GM12875 (cell line): ENCODE results near the gene CHST9.

Experiments
- H3K4me3 ChIP-seq: one replicate; pipeline ENCODE4 v1.5.1; 2011; ENCODE audit warnings: low read depth, low read length, control low read depth
- TF ChIP-seq, protein P1 (sequence below): IDR thresholded peaks from 2 replicates; pipeline ENCODE4 v1.5.1; 2011; ENCODE audit warnings: low read depth, mild to moderate bottlenecking, control low read depth, inconsistent platforms, low read length, moderate library complexity, borderline replicate concordance; ENCODE audit not compliant: insufficient read depth

CHST9 gene

DNA sequence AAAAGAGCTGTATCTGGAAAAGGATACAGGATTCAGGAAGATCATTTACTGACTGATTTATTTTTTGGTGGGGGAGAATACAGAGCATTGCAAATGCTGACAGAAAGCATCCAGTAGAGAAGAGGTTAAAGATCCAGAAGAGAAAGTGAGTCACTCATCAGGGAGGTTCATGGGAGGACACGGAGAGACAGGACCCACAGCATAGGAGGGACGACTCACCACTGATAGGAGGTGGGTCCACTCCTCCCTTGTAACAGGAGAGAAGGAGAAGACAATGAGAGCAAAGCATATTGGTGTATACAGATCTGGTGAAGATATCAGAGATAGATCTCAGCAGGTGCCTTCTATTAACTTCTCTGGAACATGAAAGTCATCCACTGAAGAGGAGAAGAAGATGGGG is 177.2 kb downstream of the CHST9 start:
- TF ChIP-seq, protein P1, sequence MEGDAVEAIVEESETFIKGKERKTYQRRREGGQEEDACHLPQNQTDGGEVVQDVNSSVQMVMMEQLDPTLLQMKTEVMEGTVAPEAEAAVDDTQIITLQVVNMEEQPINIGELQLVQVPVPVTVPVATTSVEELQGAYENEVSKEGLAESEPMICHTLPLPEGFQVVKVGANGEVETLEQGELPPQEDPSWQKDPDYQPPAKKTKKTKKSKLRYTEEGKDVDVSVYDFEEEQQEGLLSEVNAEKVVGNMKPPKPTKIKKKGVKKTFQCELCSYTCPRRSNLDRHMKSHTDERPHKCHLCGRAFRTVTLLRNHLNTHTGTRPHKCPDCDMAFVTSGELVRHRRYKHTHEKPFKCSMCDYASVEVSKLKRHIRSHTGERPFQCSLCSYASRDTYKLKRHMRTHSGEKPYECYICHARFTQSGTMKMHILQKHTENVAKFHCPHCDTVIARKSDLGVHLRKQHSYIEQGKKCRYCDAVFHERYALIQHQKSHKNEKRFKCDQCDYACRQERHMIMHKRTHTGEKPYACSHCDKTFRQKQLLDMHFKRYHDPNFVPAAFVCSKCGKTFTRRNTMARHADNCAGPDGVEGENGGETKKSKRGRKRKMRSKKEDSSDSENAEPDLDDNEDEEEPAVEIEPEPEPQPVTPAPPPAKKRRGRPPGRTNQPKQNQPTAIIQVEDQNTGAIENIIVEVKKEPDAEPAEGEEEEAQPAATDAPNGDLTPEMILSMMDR = no peak
- no peak overlapping the region for H3K4me3 ChIP-seq

DNA sequence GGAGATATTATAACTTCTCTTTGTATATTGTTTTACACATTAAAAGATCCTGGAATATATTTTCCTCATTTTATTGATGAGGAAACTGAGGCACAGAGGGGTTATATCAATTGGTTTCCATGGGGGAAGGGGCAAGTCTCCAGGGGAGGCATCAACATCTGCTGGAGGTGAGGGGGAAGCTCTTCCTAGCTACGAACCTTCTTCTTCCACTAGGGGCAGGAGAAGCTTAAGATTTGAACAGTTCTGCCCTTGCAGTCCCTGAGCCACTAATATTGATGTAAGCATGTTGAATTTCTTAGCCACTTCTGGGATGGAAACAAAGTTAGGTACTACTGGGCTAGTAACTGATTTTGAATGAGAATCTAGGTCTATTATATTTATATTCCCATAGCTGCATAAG is 179.5 kb downstream of the CHST9 start:
- H3K4me3 ChIP-seq = no peak overlapping the region
- TF ChIP-seq, protein P1 = peak; percentile 62

DNA sequence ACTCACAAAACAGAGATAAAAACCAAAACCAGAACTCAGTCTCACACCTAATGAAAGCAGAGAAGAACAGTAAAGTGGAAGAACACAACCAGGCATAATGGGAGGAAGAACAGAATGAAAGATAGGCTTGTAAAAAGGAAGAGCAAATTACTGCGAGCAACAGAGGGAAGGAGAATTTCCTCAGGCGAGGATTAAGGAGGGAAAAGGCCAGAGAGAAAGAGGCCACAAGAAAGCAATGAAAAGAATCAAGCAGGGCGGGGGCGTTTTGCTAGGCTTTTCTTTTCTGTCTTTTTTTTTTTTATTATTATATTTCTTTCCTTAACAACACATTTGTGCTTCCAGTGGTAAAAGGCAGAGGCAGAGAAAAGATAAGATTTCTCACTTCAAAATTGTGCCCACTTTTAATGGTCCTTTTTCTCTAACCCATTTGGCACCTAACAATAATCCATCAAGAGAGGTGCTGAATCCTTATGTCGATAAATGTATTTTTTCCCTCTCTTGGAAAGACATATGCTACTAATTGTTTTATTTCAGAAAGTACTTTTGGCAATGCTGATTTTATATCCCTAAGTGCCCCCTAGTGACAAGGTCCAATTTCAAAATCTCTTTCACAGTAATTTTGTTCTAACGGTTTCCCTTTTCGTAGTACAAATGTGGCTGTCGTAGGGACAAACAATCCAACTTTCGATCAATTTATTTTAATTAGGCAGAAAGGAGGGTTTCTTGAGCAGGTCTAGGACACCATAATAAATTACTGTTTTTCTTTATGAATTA is 180.9 kb downstream of the CHST9 start:
- no peak overlapping the region for H3K4me3 ChIP-seq
- TF ChIP-seq, protein P1 = 0 out of 2 replicates have a peak, but pooled peaks have one; percentile 10

DNA sequence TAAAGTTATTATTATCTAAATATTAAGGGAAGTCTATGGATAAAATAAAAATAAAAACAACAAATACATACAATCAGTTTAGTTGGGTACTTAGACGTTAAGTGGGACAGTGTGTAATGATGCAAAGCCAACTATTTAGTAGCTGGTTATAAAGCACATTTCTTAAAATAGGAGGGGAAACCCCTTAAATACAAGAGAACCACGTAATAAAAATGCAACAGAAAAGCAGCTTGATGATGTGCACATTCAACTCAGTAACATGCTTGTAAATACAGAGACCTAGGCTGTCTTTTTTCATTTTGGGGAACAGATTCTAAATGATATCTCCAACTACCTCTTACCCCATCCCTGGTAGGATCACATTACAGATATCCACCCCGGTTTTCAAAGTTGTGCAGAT is 185.3 kb downstream of the CHST9 start:
- H3K4me3 ChIP-seq = no peak overlapping the region
- TF ChIP-seq, protein P1 = no peak

DNA sequence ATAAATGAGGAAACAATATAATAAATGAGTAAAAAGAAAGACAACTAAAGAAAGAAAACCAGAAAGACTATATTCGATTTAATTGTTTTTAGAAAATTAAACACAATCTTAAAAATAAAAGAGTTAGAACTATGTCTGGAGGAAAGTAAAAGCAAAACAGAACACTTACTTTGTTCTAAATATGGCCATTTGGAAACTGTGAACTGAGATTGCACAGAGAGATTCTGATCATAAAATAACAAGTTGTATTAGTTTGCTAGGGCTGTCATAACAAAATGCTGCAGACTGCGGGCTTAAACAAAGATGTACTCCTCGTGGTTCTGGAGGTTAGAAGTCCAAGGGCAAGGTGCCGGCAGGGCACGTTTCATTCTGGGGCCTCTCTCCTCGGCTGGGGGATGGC is 191.5 kb downstream of the CHST9 start:
- H3K4me3 ChIP-seq = no peak overlapping the region
- TF ChIP-seq, protein P1 = no peak

DNA sequence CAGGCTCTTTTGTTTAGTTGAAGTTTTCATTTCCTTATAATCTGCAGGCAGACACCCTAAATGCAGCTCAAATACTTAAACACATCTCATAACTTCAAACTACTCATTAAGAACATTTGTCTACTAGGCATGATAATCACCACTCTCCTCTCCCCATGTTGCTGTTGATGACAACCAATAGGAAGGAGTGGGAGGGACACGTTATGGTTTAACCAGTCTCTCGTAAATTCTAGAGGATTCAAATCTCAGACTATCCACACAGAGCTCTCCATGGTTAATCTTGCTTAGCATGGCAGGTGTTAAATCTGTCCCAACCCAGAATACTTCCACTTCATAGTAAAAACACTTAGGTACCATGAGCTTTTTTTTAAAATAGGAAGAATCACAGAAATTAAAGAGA is 192.2 kb downstream of the CHST9 start:
- H3K4me3 ChIP-seq = no peak overlapping the region
- TF ChIP-seq, protein P1 = no peak

DNA sequence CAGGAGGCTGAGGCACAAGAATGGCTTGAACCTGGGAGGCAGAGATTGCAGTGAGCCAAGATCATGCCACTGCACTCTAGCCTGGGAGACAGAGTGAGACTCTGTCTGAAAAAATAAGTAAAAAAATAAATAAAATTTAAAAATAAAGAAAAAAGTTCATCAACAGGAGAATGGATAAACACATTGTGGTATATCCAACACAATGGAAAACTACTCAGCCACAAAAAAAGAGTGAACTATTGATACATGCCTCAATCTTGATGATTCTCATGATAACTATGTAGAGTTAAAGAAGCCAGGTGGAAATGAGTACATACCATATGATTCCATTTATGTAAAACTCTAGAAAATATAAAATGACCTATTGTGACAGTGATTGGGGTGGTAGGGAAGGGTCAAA is 195.3 kb downstream of the CHST9 start:
- TF ChIP-seq, protein P1 = no peak
- no peak overlapping the region for H3K4me3 ChIP-seq
